SK-N-SH treated with all-trans-retinoic acid at 6 μM for 48 hours (cell line): ENCODE measurements around the gene SPTLC1.

Experiments
- ATAC-seq: fragments of 200-7000 bp; cut with Tn5 transposase; 3 replicates; pipeline ENCODE4 v1.9.1; 2020; ENCODE audit warnings: mild to moderate bottlenecking, moderate library complexity
- ARNTL ChIP-seq: fragments of 450-650 bp; formaldehyde crosslinking; IDR thresholded peaks from 2 replicates; pipeline ENCODE4 v1.5.0; 2020; ENCODE audit warnings: low read depth, mild to moderate bottlenecking, moderate library complexity, borderline replicate concordance
- CSDC2 ChIP-seq: fragments of 250-450 bp; sonication (Bioruptor Pico); IDR thresholded peaks from 2 replicates; pipeline ENCODE4 v1.5.0; 2020; ENCODE audit warnings: mild to moderate bottlenecking, moderate library complexity
- ESRRG ChIP-seq: fragments of 250-450 bp; sonication (Bioruptor Pico); IDR thresholded peaks from 2 replicates; pipeline ENCODE4 v1.6.1; 2021; ENCODE audit warnings: mild to moderate bottlenecking
- GLIS3 ChIP-seq: fragments of 250-450 bp; sonication (Bioruptor Pico); IDR thresholded peaks from 2 replicates; pipeline ENCODE4 v1.5.0; 2020; ENCODE audit warnings: mild to moderate bottlenecking, moderate library complexity
- ISL1 ChIP-seq: fragments of 250-450 bp; sonication (Bioruptor Pico); IDR thresholded peaks from 2 replicates; pipeline ENCODE4 v2.1.2; 2022; ENCODE audit warnings: mild to moderate bottlenecking, moderate library complexity
- OSR1 ChIP-seq: fragments of 250-450 bp; sonication (Bioruptor Pico); IDR thresholded peaks from 2 replicates; pipeline ENCODE4 v1.8.0; 2022; ENCODE audit warnings: moderate library complexity, mild to moderate bottlenecking, inconsistent platforms
- PPARA ChIP-seq: fragments of 250-450 bp; sonication (Bioruptor Pico); IDR thresholded peaks from 2 replicates; pipeline ENCODE4 v1.5.0; 2020; ENCODE audit warnings: mild to moderate bottlenecking, borderline replicate concordance
- RARB ChIP-seq: fragments of 250-450 bp; sonication (Bioruptor Pico); IDR thresholded peaks from 2 replicates; pipeline ENCODE4 v1.8.0; 2021; ENCODE audit warnings: mild to moderate bottlenecking, moderate library complexity
- TCF4 ChIP-seq: fragments of 250-450 bp; sonication (Bioruptor Pico); IDR thresholded peaks from 2 replicates; pipeline ENCODE4 v1.8.0; 2021; ENCODE audit warnings: mild to moderate bottlenecking, moderate library complexity, borderline replicate concordance
- ZC3H10 ChIP-seq: fragments of 250-450 bp; sonication (Bioruptor Pico); IDR thresholded peaks from 2 replicates; pipeline ENCODE4 v1.5.1; 2021; ENCODE audit warnings: mild to moderate bottlenecking, moderate library complexity
- ZFP3 ChIP-seq: fragments of 250-450 bp; sonication (Bioruptor Pico); IDR thresholded peaks from 2 replicates; pipeline ENCODE4 v1.5.0; 2020; ENCODE audit warnings: mild to moderate bottlenecking, moderate library complexity
- ZNF565 ChIP-seq: fragments of 450-650 bp; formaldehyde crosslinking; conservative IDR thresholded peaks from 2 replicates; pipeline ENCODE4 v1.5.0; 2020; ENCODE audit warnings: low read depth, mild to moderate bottlenecking, moderate library complexity
- ZNF70 ChIP-seq: fragments of 450-650 bp; formaldehyde crosslinking; IDR thresholded peaks from 2 replicates; pipeline ENCODE4 v1.5.0; 2020; ENCODE audit warnings: mild to moderate bottlenecking, moderate library complexity
- ZNF8 ChIP-seq: fragments of 450-650 bp; formaldehyde crosslinking; IDR thresholded peaks from 2 replicates; pipeline ENCODE4 v1.5.0; 2020; ENCODE audit warnings: mild to moderate bottlenecking, moderate library complexity
- TF ChIP-seq, protein P1 (sequence below): fragments of 250-450 bp; sonication (Bioruptor Pico); IDR thresholded peaks from 2 replicates; pipeline ENCODE4 v1.8.0; 2021; ENCODE audit warnings: low read depth, mild to moderate bottlenecking, moderate library complexity, borderline replicate concordance
- TF ChIP-seq, protein P2 (sequence below): fragments of 250-450 bp; sonication (Bioruptor Pico); IDR thresholded peaks from 2 replicates; pipeline ENCODE4 v1.5.1; 2021; ENCODE audit warnings: mild to moderate bottlenecking, moderate library complexity
- TF ChIP-seq, protein P3 (sequence below): fragments of 250-450 bp; sonication (Bioruptor Pico); IDR thresholded peaks from 2 replicates; pipeline ENCODE4 v1.5.0; 2020; ENCODE audit warnings: mild to moderate bottlenecking, moderate library complexity

Gene SPTLC1

DNA sequence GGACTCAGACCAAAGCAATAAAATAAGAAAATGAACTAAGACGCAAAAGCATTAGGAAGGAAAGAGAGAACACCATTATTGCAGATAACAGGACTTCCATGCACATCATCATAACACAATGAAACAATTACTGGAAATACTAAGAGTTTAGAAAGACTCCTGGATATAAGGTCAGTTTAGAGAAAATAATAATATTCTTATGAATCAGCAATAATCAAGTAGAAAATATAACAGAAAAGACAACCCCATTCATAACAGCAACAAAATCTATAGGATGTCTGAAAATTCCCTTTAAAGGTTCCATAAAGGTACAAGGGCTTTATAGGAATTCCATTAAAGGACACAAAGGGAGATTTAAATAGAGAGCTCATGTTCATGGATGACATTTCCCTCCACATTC, 73.0 kb downstream of the SPTLC1 start:
- TF ChIP-seq ZFP3 (CRISPR knock-in tag) (no peak), GLIS3 (CRISPR knock-in tag) (no peak), ZNF70 (CRISPR knock-in tag) (no peak), ZC3H10 (CRISPR knock-in tag) (no peak), OSR1 (CRISPR knock-in tag) (no peak), PPARA (CRISPR knock-in tag) (no peak), RARB (CRISPR knock-in tag) (no peak), ZNF565 (CRISPR knock-in tag) (no peak), CSDC2 (CRISPR knock-in tag) (no peak), ESRRG (CRISPR knock-in tag) (no peak), TCF4 (CRISPR knock-in tag) (no peak)
- TF ChIP-seq, protein P1, sequence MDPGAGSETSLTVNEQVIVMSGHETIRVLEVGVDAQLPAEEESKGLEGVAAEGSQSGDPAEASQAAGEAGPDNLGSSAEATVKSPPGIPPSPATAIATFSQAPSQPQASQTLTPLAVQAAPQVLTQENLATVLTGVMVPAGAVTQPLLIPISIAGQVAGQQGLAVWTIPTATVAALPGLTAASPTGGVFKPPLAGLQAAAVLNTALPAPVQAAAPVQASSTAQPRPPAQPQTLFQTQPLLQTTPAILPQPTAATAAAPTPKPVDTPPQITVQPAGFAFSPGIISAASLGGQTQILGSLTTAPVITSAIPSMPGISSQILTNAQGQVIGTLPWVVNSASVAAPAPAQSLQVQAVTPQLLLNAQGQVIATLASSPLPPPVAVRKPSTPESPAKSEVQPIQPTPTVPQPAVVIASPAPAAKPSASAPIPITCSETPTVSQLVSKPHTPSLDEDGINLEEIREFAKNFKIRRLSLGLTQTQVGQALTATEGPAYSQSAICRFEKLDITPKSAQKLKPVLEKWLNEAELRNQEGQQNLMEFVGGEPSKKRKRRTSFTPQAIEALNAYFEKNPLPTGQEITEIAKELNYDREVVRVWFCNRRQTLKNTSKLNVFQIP (CRISPR knock-in tag) = no peak
- TF ChIP-seq, protein P2, sequence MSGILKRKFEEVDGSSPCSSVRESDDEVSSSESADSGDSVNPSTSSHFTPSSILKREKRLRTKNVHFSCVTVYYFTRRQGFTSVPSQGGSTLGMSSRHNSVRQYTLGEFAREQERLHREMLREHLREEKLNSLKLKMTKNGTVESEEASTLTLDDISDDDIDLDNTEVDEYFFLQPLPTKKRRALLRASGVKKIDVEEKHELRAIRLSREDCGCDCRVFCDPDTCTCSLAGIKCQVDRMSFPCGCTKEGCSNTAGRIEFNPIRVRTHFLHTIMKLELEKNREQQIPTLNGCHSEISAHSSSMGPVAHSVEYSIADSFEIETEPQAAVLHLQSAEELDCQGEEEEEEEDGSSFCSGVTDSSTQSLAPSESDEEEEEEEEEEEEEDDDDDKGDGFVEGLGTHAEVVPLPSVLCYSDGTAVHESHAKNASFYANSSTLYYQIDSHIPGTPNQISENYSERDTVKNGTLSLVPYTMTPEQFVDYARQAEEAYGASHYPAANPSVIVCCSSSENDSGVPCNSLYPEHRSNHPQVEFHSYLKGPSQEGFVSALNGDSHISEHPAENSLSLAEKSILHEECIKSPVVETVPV (CRISPR knock-in tag) = no peak
- TF ChIP-seq, protein P3, sequence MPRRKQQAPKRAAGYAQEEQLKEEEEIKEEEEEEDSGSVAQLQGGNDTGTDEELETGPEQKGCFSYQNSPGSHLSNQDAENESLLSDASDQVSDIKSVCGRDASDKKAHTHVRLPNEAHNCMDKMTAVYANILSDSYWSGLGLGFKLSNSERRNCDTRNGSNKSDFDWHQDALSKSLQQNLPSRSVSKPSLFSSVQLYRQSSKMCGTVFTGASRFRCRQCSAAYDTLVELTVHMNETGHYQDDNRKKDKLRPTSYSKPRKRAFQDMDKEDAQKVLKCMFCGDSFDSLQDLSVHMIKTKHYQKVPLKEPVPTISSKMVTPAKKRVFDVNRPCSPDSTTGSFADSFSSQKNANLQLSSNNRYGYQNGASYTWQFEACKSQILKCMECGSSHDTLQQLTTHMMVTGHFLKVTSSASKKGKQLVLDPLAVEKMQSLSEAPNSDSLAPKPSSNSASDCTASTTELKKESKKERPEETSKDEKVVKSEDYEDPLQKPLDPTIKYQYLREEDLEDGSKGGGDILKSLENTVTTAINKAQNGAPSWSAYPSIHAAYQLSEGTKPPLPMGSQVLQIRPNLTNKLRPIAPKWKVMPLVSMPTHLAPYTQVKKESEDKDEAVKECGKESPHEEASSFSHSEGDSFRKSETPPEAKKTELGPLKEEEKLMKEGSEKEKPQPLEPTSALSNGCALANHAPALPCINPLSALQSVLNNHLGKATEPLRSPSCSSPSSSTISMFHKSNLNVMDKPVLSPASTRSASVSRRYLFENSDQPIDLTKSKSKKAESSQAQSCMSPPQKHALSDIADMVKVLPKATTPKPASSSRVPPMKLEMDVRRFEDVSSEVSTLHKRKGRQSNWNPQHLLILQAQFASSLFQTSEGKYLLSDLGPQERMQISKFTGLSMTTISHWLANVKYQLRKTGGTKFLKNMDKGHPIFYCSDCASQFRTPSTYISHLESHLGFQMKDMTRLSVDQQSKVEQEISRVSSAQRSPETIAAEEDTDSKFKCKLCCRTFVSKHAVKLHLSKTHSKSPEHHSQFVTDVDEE = no peak
- TF ChIP-seq, all 23 proteins: peak for 0
- no peak for ATAC-seq

- TF ChIP-seq, protein P1 (CRISPR knock-in tag) = no peak
- no peak for TF ChIP-seq OSR1 (CRISPR knock-in tag)
- ATAC-seq = no peak
These were observed 78.5 kb downstream of the SPTLC1 start for GRCh38 chr9:92036756-92037155.

- no peak for ATAC-seq
- TF ChIP-seq GLIS3 (CRISPR knock-in tag) (no peak), ESRRG (CRISPR knock-in tag) (no peak), ZC3H10 (CRISPR knock-in tag) (no peak), ZNF8 (no peak), ZFP3 (CRISPR knock-in tag) (no peak), ARNTL (CRISPR knock-in tag) (no peak), ISL1 (no peak)
These were observed 78.8 kb downstream of the SPTLC1 start for GRCh38 chr9:92036411-92036746.

DNA sequence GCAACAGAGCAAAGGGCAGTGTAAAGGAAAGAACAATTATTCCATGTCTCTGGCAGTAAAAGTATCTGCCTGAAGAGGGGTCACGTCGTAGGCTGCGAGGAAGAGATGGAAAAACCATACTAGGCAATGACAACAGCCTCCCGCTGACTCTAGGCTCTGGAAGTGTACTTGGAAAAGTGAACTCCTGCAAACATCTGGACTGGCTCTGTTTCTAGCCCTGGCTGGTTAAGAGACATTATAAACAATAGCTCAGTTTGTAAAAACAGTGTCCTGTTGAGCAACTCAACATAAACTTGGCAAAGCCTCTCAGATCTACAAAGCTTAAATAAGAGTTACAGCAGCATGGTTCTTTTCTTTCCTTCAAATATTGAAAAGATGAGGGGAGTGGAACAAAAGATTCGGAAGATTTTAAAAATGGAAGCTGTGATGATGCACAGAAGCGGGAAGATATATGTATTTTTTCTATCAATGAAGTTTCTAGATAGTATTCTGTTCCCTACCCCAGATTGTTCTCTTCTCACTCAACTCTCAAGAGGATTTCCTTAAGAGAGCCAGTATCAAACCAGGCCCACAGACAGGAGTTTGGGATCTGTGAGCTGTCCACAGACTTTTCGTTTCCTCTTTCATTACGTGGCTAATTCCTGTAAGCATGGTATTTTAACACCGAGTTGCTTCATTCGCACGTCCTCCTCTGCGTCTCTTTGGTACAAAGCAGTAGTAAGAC, 79.4 kb downstream of the SPTLC1 start:
- ATAC-seq = no peak
- no peak for TF ChIP-seq ZFP3 (CRISPR knock-in tag)
- TF ChIP-seq ZNF8 = no peak
- TF ChIP-seq, protein P2 (CRISPR knock-in tag) = no peak
- no peak for TF ChIP-seq ESRRG (CRISPR knock-in tag)
